Measurements from ENCODE around the gene LIMK2. TPM values are rescaled to one million over a fixed set of nuclear protein-coding genes. Genes with fewer than 3 reads are reported as not detected.
"Not testable (repeated sequence)": the region's sequence is repeated elsewhere in the genome, so short reads cannot be mapped to it uniquely, and the experiment has no call there.

LIMK2 gene
- total and polyA plus RNA-seq, 9 of the 15 experiments (the other 6 are each of a cell fraction or from before 2014, with no cell fraction given) = 1.1 to 14.5 (median 8.5) TPM

GRCh38 chr22:31233001-31233400 lies 20.9 kb downstream of the LIMK2 start (continued):
- TF ChIP-seq GTF3C2 (IDR thresholded peaks at IDR 0.05; ENCODE audit: borderline replicate concordance, extremely low read depth, insufficient read length) = no peak
- no peak for TF ChIP-seq LARP7 (IDR thresholded peaks at IDR 0.05)
- TF ChIP-seq MBD2 (IDR thresholded peaks at IDR 0.05; ENCODE audit: borderline replicate concordance, low read depth) = no peak
- no peak for TF ChIP-seq SETDB1 (IDR thresholded peaks at IDR 0.05; ENCODE audit: low read length)
- no peak for TF ChIP-seq ZC3H4 (CRISPR knock-in tag; IDR thresholded peaks at IDR 0.05; ENCODE audit: borderline replicate concordance)
- no peak for TF ChIP-seq HIVEP1 (CRISPR knock-in tag; IDR thresholded peaks at IDR 0.05)

- no peak for DNase-seq (ENCODE audit: extremely low read depth in 1 of 4, low spot score in 3 of 4)
- no peak for FAIRE-seq
- H2AFZ ChIP-seq (ENCODE audit: low read depth, low read length) = no peak overlapping the region
- no peak for ATAC-seq
- no peaks in the 10 kb centered on the region for H3K9me1 ChIP-seq (ENCODE audit: control insufficient read depth, insufficient read depth, low read length)
- no peak overlapping the region for H3K9ac ChIP-seq (ENCODE audit: insufficient read depth in 1 of 2, low read depth in 2 of 2, low read length in 2 of 2)
- no peaks in the 10 kb centered on the region for H3K27me3 ChIP-seq (ENCODE audit: control insufficient read depth in 2 of 2, insufficient read depth in 2 of 2, low read length in 2 of 2)
- TF ChIP-seq ETV1 (tag; conservative IDR thresholded peaks at IDR 0.05; ENCODE audit: low read depth) (peak; percentile 46; the same call in 1 of the 2 replicates), SP1 (CRISPR knock-in tag; IDR thresholded peaks at IDR 0.05) (no peak)
- ChIA-PET POLR2A (interaction anchor here (0.8 to 1.1 kb wide), 2 partner anchors 9 to 10 kb away, joined by 3 to 4 read pairs; no protein-coding TSS in a partner anchor), CTCF (ENCODE audit: low intra/inter-chr PET ratio) (no interaction called here)
- H3K36me3 ChIP-seq (ENCODE audit: control insufficient read depth, insufficient read depth, low read length) = 0 out of 3 replicates have a peak, but pooled peaks cover 3% of the 10 kb centered on the region
- no peaks in the 10 kb centered on the region for H3K9me3 ChIP-seq (replicated peaks; ENCODE audit: control insufficient read depth, insufficient read depth, low read depth, low read length)
- BruUV-seq (replicated peaks) = no TSS peak
- H3K4me3 ChIP-seq = no peak overlapping the region
- intact Hi-C loops (cut with micrococcal nuclease) (no loop called here), in situ Hi-C loops (cut with MboI) (no loop called here)
- WGBS (ENCODE audit: insufficient coverage, low coverage, missing lambda C conversion rate) = 74% methylated on average over 3 of the region's 3 CpGs
- H3K79me2 ChIP-seq (ENCODE audit: control insufficient read depth, insufficient read depth, low read length) = no peaks in the 10 kb centered on the region
- H3K27ac ChIP-seq (ENCODE audit: extremely low read depth, low read depth, low read length) = no peak overlapping the region
- H3K4me2 ChIP-seq (ENCODE audit: insufficient read depth, low read length) = no peak overlapping the region
- peaks cover 4% of the 10 kb centered on the region; the same call in 1 of the 2 replicates for H4K20me1 ChIP-seq (replicated peaks; ENCODE audit: control insufficient read depth, insufficient read depth, low read length)
- H3K4me1 ChIP-seq (replicated peaks in 1 of 2; ENCODE audit: control insufficient read depth in 2 of 2, insufficient read depth in 2 of 2, low read length in 2 of 2) = peaks cover 0 to 14% of the 10 kb centered on the region in 2 experiments; a peak in 2 of 5 replicates
Observed at GRCh38 chr22:31235081-31235480, 23.0 kb downstream of the LIMK2 start.

GRCh38 chr22:31236044-31236443 lies 23.9 kb downstream of the LIMK2 start:
- H3K36me3 ChIP-seq (ENCODE audit: control insufficient read depth, insufficient read depth, low read length); BruUV-seq (replicated peaks); CTCF ChIA-PET (ENCODE audit: low intra/inter-chr PET ratio): not testable (repeated sequence)

More at GRCh38 chr22:31236044-31236443, 23.9 kb downstream of the LIMK2 start:
- 96% methylated on average over 4 of the region's 4 CpGs for WGBS (ENCODE audit: insufficient coverage, low coverage, missing lambda C conversion rate)
- in situ Hi-C loops (cut with MboI); intact Hi-C loops (cut with micrococcal nuclease); H3K4me1 ChIP-seq (replicated peaks in 1 of 2; ENCODE audit: control insufficient read depth in 2 of 2, insufficient read depth in 2 of 2, low read length in 2 of 2); DNase-seq (ENCODE audit: extremely low read depth in 1 of 4, low spot score in 3 of 4); POLR2A ChIA-PET; FAIRE-seq; H3K9me1 ChIP-seq (ENCODE audit: control insufficient read depth, insufficient read depth, low read length); H3K9me3 ChIP-seq (replicated peaks; ENCODE audit: control insufficient read depth, insufficient read depth, low read depth, low read length); H3K79me2 ChIP-seq (ENCODE audit: control insufficient read depth, insufficient read depth, low read length); ATAC-seq; H4K20me1 ChIP-seq (replicated peaks; ENCODE audit: control insufficient read depth, insufficient read depth, low read length); H3K9ac ChIP-seq (ENCODE audit: insufficient read depth in 1 of 2, low read depth in 2 of 2, low read length in 2 of 2); H3K4me2 ChIP-seq (ENCODE audit: insufficient read depth, low read length); H3K27ac ChIP-seq (ENCODE audit: extremely low read depth, low read depth, low read length); H3K4me3 ChIP-seq; H3K27me3 ChIP-seq (ENCODE audit: control insufficient read depth in 2 of 2, insufficient read depth in 2 of 2, low read length in 2 of 2); H2AFZ ChIP-seq (ENCODE audit: low read depth, low read length): not testable (repeated sequence)

Measured in K562 (cell line).